Ovary (tissue), 9 donors: ENCODE data around the gene MTERF4. TPM values are rescaled to one million over a fixed set of nuclear protein-coding genes. Genes with fewer than 3 reads are reported as not detected.

Source experiments
- DNase-seq, 5 donors: peaks; one replicate each; pipeline ENCODE4 v3.0.0-alpha.2; 2019 to 2020
- H3K27ac ChIP-seq, 2 donors: fragments of 200-600 bp; one replicate each; pipeline versions ENCODE4 v1.5.1 to v1.8.0; 2019 to 2022
- H3K27me3 ChIP-seq: fragments of 200-600 bp; one replicate; pipeline ENCODE4 v1.8.0; 2022
- H3K36me3 ChIP-seq: fragments of 200-600 bp; sonication (generic); one replicate; pipeline ENCODE4 v1.5.1; 2019
- H3K4me1 ChIP-seq: one replicate; pipeline ENCODE4 v1.8.1; 2013; ENCODE audit warnings: mild to moderate bottlenecking, moderate library complexity; ENCODE audit not compliant: insufficient read depth
- H3K4me3 ChIP-seq: fragments of 200-600 bp; sonication (generic); one replicate; pipeline ENCODE4 v1.5.1; 2017
- H3K9me3 ChIP-seq, 2 donors: fragments of 200-600 bp in 1 of 2; sonication (generic) in 1 of 2; one replicate each; pipeline versions ENCODE4 v1.5.1 to v1.8.1; 2013 to 2019; ENCODE audit warnings: mild to moderate bottlenecking in 1 of 2, moderate library complexity in 1 of 2
- EP300 ChIP-seq: sonication (generic); formaldehyde crosslinking; IDR thresholded peaks from one replicate; pipeline ENCODE4 v1.6.1; 2017; ENCODE audit warnings: antibody characterized with exemption
- POLR2A ChIP-seq: fragments of 450-650 bp; IDR thresholded peaks from one replicate; pipeline ENCODE4 v1.6.1; 2017; ENCODE audit warnings: antibody characterized with exemption, mild to moderate bottlenecking, moderate library complexity
- WGBS, 3 donors: extraction: QIAGEN DNeasy Blood & Tissue Kit in 1 of 3; methylation state at CpG; one replicate each; pipeline versions ENCODE4 v1.1.5 to v1.1.7; 2013 to 2017; 5-methylcytosine and 5-hydroxymethylcytosine counted together
- intact Hi-C, 4 donors: fragments of 100-400 bp; cut with DNase I; formaldehyde crosslinking; loops; one replicate each; pipeline versions ENCODE4 v1.11.0 to v1.15.1; 2022 to 2023
- polyA plus RNA-seq, 2 donors: library from polyadenylated mRNA; stranded (reverse); fragments of 200-250 nt in 1 of 2; fragments of 350-450 nt in 1 of 2; fragmentation: Illumina TruSeq in 1 of 2; extraction: RNeasy Lipid Tissue Mini Kit (QIAGEN cat#74804) in 1 of 2; gene quantifications; one replicate each; pipeline ENCODE4 v1.2.3, GENCODE V29; 2013 to 2014
- total RNA-seq, 7 donors: library from RNA; depleted of rRNA in 2 of 7; stranded (reverse); fragments of >200 nt in 2 of 7; fragmentation: NEBNext Ultra II Directional in 3 of 7; extraction: Animal tissue kit (Norgen Biotek cat#: 25700) in 3 of 7; gene quantifications; one replicate each; pipeline versions ENCODE4 v1.1.0 to v1.2.4, GENCODE V29; 2016 to 2023
- TF ChIP-seq, protein P1 (sequence below), 3 donors: fragments of 450-650 bp in 2 of 3; fragments of 200-600 bp in 1 of 3; IDR thresholded peaks; one replicate each; pipeline versions ENCODE4 v1.5.1 to v1.8.0; 2016 to 2022; ENCODE audit warnings: antibody characterized with exemption in 3 of 3, mild to moderate bottlenecking in 1 of 3
- donor health status: DM: no; HTN: no; CAD: no; lungs with moderate emphysema.
- donor health status: DM: no; HTN: no; CAD: no.
- donor health status: Bipolar disorder and iron deficiency.
- donor health status: DM: yes; HTN: yes; CAD: no.
- donor health status: DM: no; HTN: no; CAD: no.
- donor health status: DM: yes; HTN: yes; CAD: no.

The MTERF4 gene
- total and polyA plus RNA-seq, 9 donors = 24.8 to 60.7 (median 41.6) TPM

- Histone ChIP-seq H3K27me3 (no peaks in the 10 kb centered on the region), H3K27ac (no peak overlapping the region), H3K36me3 (no peaks in the 10 kb centered on the region), H3K4me3 (no peak overlapping the region), H3K9me3 (no peaks in the 10 kb centered on the region), H3K4me1 (no peaks in the 10 kb centered on the region)
- intact Hi-C loops = no loop called here
- TF ChIP-seq POLR2A = no peak
- no peak for TF ChIP-seq EP300
- TF ChIP-seq, protein P1, sequence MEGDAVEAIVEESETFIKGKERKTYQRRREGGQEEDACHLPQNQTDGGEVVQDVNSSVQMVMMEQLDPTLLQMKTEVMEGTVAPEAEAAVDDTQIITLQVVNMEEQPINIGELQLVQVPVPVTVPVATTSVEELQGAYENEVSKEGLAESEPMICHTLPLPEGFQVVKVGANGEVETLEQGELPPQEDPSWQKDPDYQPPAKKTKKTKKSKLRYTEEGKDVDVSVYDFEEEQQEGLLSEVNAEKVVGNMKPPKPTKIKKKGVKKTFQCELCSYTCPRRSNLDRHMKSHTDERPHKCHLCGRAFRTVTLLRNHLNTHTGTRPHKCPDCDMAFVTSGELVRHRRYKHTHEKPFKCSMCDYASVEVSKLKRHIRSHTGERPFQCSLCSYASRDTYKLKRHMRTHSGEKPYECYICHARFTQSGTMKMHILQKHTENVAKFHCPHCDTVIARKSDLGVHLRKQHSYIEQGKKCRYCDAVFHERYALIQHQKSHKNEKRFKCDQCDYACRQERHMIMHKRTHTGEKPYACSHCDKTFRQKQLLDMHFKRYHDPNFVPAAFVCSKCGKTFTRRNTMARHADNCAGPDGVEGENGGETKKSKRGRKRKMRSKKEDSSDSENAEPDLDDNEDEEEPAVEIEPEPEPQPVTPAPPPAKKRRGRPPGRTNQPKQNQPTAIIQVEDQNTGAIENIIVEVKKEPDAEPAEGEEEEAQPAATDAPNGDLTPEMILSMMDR (IDR thresholded peaks at IDR 0.05) = no peak
- DNase-seq = no peak
- WGBS, 3 donors = 78 to 80% (median 78%) methylated on average over 26 of the region's 26 CpGs
Measured at GRCh38 chr2:241069821-241070281, 32.2 kb downstream of the MTERF4 start.

- Histone ChIP-seq H3K9me3 (no peaks in the 10 kb centered on the region), H3K27ac (no peak overlapping the region), H3K4me1 (no peaks in the 10 kb centered on the region), H3K4me3 (no peak overlapping the region), H3K36me3 (no peaks in the 10 kb centered on the region), H3K27me3 (no peaks in the 10 kb centered on the region)
- 89 to 93% (median 93%) methylated on average over 27 to 28 of the region's 28 CpGs for WGBS, 3 donors
- DNase-seq = no peak
- intact Hi-C loops = no loop called here
- TF ChIP-seq POLR2A (no peak), EP300 (no peak)
- TF ChIP-seq, protein P1 (IDR thresholded peaks at IDR 0.05) = no peak
Measured at GRCh38 chr2:241068942-241069810, 32.9 kb downstream of the MTERF4 start.

DNA sequence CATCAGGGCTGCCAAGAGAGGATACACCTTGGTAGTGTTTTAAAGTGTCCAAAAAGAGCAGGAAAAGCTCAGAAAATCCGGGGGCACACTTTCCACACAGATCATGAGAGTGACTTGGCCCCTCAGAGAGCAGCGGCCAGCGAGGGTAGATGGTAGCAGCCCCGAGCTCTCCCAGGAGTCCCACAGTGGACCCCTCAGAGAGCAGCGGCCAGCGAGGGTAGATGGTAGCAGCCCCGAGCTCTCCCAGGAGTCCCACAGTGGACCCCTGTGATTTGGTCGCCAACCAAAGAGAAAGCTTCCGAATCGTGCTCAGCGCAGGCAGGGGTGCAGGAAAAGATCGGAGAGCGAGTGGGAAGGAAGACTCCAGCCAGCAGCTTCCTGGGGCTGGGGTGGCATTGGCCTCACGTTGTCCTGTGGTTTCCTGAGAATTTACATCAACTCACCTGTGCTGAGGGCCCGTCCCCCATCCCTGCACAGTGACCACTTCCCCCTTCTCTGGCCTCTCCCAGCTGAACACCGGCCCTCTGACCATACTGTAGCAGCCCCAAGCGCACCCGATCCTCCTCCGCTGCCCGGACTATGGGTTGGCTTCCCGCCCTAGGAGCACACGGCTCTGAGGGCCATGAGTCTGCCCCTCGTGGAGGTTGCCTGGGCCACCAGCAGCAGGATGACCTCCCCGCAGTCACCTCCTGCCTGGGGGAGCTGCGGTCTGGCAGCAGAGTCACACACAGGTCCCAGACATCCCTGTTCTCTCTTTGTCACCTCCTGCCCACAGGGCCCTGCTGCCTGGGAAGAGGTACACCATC, 33.7 kb downstream of the MTERF4 start:
- H3K9me3 ChIP-seq = no peaks in the 10 kb centered on the region
- DNase-seq = no peak
- H3K36me3 ChIP-seq = no peaks in the 10 kb centered on the region
- H3K4me1 ChIP-seq = no peaks in the 10 kb centered on the region
- no peak overlapping the region for H3K4me3 ChIP-seq
- H3K27ac ChIP-seq = no peak overlapping the region
- 84 to 89% (median 87%) methylated on average over 25 of the region's 25 CpGs for WGBS, 3 donors
- intact Hi-C loops = no loop called here
- no peak for TF ChIP-seq EP300
- H3K27me3 ChIP-seq = no peaks in the 10 kb centered on the region

- TF ChIP-seq, protein P1 (IDR thresholded peaks at IDR 0.05) = no peak
- no peak for TF ChIP-seq POLR2A
- TF ChIP-seq EP300 = no peak
- H3K4me3 ChIP-seq = no peak overlapping the region
- peaks cover 2% of the 10 kb centered on the region for H3K4me1 ChIP-seq
- H3K27me3 ChIP-seq = no peaks in the 10 kb centered on the region
- intact Hi-C loops = no loop called here
- DNase-seq = no peak
- H3K27ac ChIP-seq = no peak overlapping the region
- H3K9me3 ChIP-seq = no peaks in the 10 kb centered on the region
- WGBS, 3 donors = 86 to 97% (median 93%) methylated on average over 16 to 21 of the region's 21 CpGs
- no peaks in the 10 kb centered on the region for H3K36me3 ChIP-seq
Measured at GRCh38 chr2:241067501-241068135, 34.5 kb downstream of the MTERF4 start.
